Measurements from ENCODE around the gene CGA.
A peak's percentile ranks its signal among the peaks of the same experiment; 100 is the strongest.

Gene CGA

DNA sequence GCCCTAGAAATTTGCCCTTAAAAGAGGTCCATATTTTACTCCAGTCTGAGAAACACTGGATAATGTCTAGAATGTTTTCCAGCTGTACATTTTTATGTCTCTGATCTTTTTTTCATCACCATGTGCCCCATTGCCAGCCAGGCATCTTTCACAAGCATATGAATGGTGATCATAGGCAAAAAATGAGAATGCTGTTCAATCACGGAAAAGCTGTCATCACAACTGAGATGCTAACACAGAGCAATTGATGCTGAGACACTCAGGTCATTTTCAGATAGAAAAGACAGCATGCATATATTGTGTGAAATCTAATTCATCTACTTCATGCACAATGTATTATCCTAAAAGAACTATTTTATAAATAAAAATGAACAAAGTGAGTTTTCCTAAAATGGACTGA lies 41.6 kb downstream of the CGA start:
- no peak overlapping the region for H4K91ac ChIP-seq (ENCODE audit: low read length)
- no peak overlapping the region for H3K18ac ChIP-seq (ENCODE audit: low read depth in 1 of 2, low read length in 2 of 2)

GRCh38 chr6:87049779-87050178 lies 45.1 kb downstream of the CGA start:
- Histone ChIP-seq H3K36me3 (ENCODE audit: control insufficient read depth in 1 of 2, insufficient read depth in 2 of 2, low read depth in 1 of 2, low read length in 2 of 2) (no peaks in the 10 kb centered on the region), H3K27me3 (ENCODE audit: control insufficient read depth in 1 of 2, insufficient read depth in 1 of 2, low read length in 2 of 2) (no peaks in the 10 kb centered on the region), H4K8ac (ENCODE audit: low read length) (no peak overlapping the region), H2AFZ (ENCODE audit: low read depth, low read length) (no peak overlapping the region), H3K23ac (ENCODE audit: low read length in 2 of 2) (no peak overlapping the region), H3K4ac (ENCODE audit: low read depth in 1 of 2, low read length in 2 of 2) (no peak overlapping the region), H4K91ac (ENCODE audit: low read length) (no peak overlapping the region), H2BK120ac (ENCODE audit: low read depth, low read length) (no peak overlapping the region), H3K14ac (ENCODE audit: low read length in 2 of 2) (no peak overlapping the region), H3K4me3 (ENCODE audit: insufficient read depth in 1 of 2, low read depth in 1 of 2, low read length in 2 of 2) (no peak overlapping the region), H3K18ac (ENCODE audit: low read depth in 1 of 2, low read length in 2 of 2) (no peak overlapping the region), H2BK15ac (ENCODE audit: low read depth, poor library complexity, severe bottlenecking) (no peak overlapping the region), H3K4me2 (ENCODE audit: low read length, poor library complexity, severe bottlenecking) (no peak overlapping the region), H2BK12ac (ENCODE audit: low read length in 2 of 2) (no peak overlapping the region), H2AK5ac (ENCODE audit: low read length, severe bottlenecking) (no peak overlapping the region), H3K9ac (ENCODE audit: low read length) (no peak overlapping the region), H2BK5ac (ENCODE audit: low read depth, low read length, poor library complexity, severe bottlenecking) (no peak overlapping the region), H3K27ac (ENCODE audit: low read length, poor library complexity, severe bottlenecking) (no peak overlapping the region), H3K4me1 (ENCODE audit: control insufficient read depth, insufficient read depth, low read depth, low read length) (no peaks in the 10 kb centered on the region), H3K79me1 (replicated peaks; ENCODE audit: low read length, poor library complexity, severe bottlenecking) (no peaks in the 10 kb centered on the region), H3K9me3 (ENCODE audit: control insufficient read depth, low read length) (no peaks in the 10 kb centered on the region)
- DNase-seq: no peak
- WGBS: 92% methylated on average over 1 of the region's 1 CpG

More for the DNA sequence above, 41.6 kb downstream of the CGA start:
- no peak overlapping the region for H3K4me3 ChIP-seq (ENCODE audit: insufficient read depth in 1 of 2, low read depth in 1 of 2, low read length in 2 of 2)
- H4K8ac ChIP-seq (ENCODE audit: low read length): no peak overlapping the region
- H3K4ac ChIP-seq (ENCODE audit: low read depth in 1 of 2, low read length in 2 of 2): no peak overlapping the region
- DNase-seq: no peak
- H2BK15ac ChIP-seq (ENCODE audit: low read depth, poor library complexity, severe bottlenecking): no peak overlapping the region
- H2BK120ac ChIP-seq (ENCODE audit: low read depth, low read length): no peak overlapping the region
- no peaks in the 10 kb centered on the region for H3K36me3 ChIP-seq (ENCODE audit: control insufficient read depth in 1 of 2, insufficient read depth in 2 of 2, low read depth in 1 of 2, low read length in 2 of 2)
- no peak overlapping the region for H2BK12ac ChIP-seq (ENCODE audit: low read length in 2 of 2)
- no peaks in the 10 kb centered on the region for H3K4me1 ChIP-seq (ENCODE audit: control insufficient read depth, insufficient read depth, low read depth, low read length)
- H2BK5ac ChIP-seq (ENCODE audit: low read depth, low read length, poor library complexity, severe bottlenecking): no peak overlapping the region
- no peak overlapping the region for H2AK5ac ChIP-seq (ENCODE audit: low read length, severe bottlenecking)
- no peak overlapping the region for H3K14ac ChIP-seq (ENCODE audit: low read length in 2 of 2)
- no peak overlapping the region for H3K27ac ChIP-seq (ENCODE audit: low read length, poor library complexity, severe bottlenecking)
- H2AFZ ChIP-seq (ENCODE audit: low read depth, low read length): no peak overlapping the region
- no peak overlapping the region for H3K23ac ChIP-seq (ENCODE audit: low read length in 2 of 2)
- no peaks in the 10 kb centered on the region for H3K79me1 ChIP-seq (replicated peaks; ENCODE audit: low read length, poor library complexity, severe bottlenecking)
- no peak overlapping the region for H3K4me2 ChIP-seq (ENCODE audit: low read length, poor library complexity, severe bottlenecking)
- 100% methylated on average over 1 of the region's 1 CpG for WGBS
- H3K9me3 ChIP-seq (ENCODE audit: control insufficient read depth, low read length): no peaks in the 10 kb centered on the region
- H3K9ac ChIP-seq (ENCODE audit: low read length): no peak overlapping the region
- H3K27me3 ChIP-seq (ENCODE audit: control insufficient read depth in 1 of 2, insufficient read depth in 1 of 2, low read length in 2 of 2): peaks cover 1 to 3% of the 10 kb centered on the region in 2 experiments

DNA sequence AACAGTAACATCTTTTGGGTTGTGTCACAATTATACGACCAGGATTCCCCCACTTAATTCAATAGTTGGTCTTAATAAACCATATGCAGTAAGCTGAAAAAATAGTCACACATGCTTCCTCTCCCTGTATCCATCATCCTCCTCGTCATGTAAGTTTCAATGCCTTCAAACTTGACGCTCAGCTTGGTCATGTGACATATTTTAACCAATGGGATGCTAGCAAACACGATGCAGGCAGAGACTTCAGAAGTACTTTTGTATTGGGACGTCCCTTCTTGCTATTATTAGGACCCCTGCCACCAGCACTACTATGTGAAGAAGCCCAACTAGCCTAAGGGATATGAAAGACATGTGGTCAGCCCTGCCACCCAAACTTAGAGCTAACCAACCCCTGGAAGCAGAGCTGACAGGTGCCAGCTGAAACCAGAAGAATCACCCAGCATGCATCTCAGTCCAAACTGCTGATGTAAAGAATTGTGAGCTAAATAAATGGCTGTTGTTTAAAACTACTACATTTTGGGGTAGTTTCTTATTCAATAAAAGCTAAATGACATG lies 49.3 kb downstream of the CGA start:
- no peak overlapping the region for H3K4me2 ChIP-seq (ENCODE audit: low read length, poor library complexity, severe bottlenecking)
- no peak overlapping the region for H2AK5ac ChIP-seq (ENCODE audit: low read length, severe bottlenecking)
- no peak overlapping the region for H3K4ac ChIP-seq (ENCODE audit: low read depth in 1 of 2, low read length in 2 of 2)
- H3K18ac ChIP-seq (ENCODE audit: low read depth in 1 of 2, low read length in 2 of 2): no peak overlapping the region
- no peak overlapping the region for H2BK5ac ChIP-seq (ENCODE audit: low read depth, low read length, poor library complexity, severe bottlenecking)
- no peak overlapping the region for H3K14ac ChIP-seq (ENCODE audit: low read length in 2 of 2)
- no peaks in the 10 kb centered on the region for H3K4me1 ChIP-seq (ENCODE audit: control insufficient read depth, insufficient read depth, low read depth, low read length)
- no peak overlapping the region for H2BK12ac ChIP-seq (ENCODE audit: low read length in 2 of 2)
- no peak overlapping the region for H2BK15ac ChIP-seq (ENCODE audit: low read depth, poor library complexity, severe bottlenecking)
- H2AFZ ChIP-seq (ENCODE audit: low read depth, low read length): no peak overlapping the region
- H2BK120ac ChIP-seq (ENCODE audit: low read depth, low read length): no peak overlapping the region
- no peak overlapping the region for H4K8ac ChIP-seq (ENCODE audit: low read length)
- no peak overlapping the region for H3K4me3 ChIP-seq (ENCODE audit: insufficient read depth in 1 of 2, low read depth in 1 of 2, low read length in 2 of 2)
- H3K27me3 ChIP-seq (ENCODE audit: control insufficient read depth in 1 of 2, insufficient read depth in 1 of 2, low read length in 2 of 2): no peaks in the 10 kb centered on the region
- peak overlapping the region; percentile 27 for H4K91ac ChIP-seq (ENCODE audit: low read length)
- H3K27ac ChIP-seq (ENCODE audit: low read length, poor library complexity, severe bottlenecking): no peak overlapping the region
- 50% methylated on average over 5 of the region's 5 CpGs for WGBS
- no peak overlapping the region for H3K9ac ChIP-seq (ENCODE audit: low read length)
- no peaks in the 10 kb centered on the region for H3K9me3 ChIP-seq (ENCODE audit: control insufficient read depth, low read length)
- no peak overlapping the region for H3K23ac ChIP-seq (ENCODE audit: low read length in 2 of 2)
- no peaks in the 10 kb centered on the region for H3K79me1 ChIP-seq (replicated peaks; ENCODE audit: low read length, poor library complexity, severe bottlenecking)
- DNase-seq: no peak
- H3K36me3 ChIP-seq (ENCODE audit: control insufficient read depth in 1 of 2, insufficient read depth in 2 of 2, low read depth in 1 of 2, low read length in 2 of 2): no peaks in the 10 kb centered on the region

- no peak overlapping the region for H3K4me3 ChIP-seq (ENCODE audit: insufficient read depth in 1 of 2, low read depth in 1 of 2, low read length in 2 of 2)
- WGBS: 69% methylated on average over 4 of the region's 4 CpGs
- no peak overlapping the region for H2AK5ac ChIP-seq (ENCODE audit: low read length, severe bottlenecking)
- H3K23ac ChIP-seq (ENCODE audit: low read length in 2 of 2): no peak overlapping the region
- H2BK15ac ChIP-seq (ENCODE audit: low read depth, poor library complexity, severe bottlenecking): no peak overlapping the region
- H3K4ac ChIP-seq (ENCODE audit: low read depth in 1 of 2, low read length in 2 of 2): no peak overlapping the region
- no peaks in the 10 kb centered on the region for H3K79me1 ChIP-seq (replicated peaks; ENCODE audit: low read length, poor library complexity, severe bottlenecking)
- no peaks in the 10 kb centered on the region for H3K9me3 ChIP-seq (ENCODE audit: control insufficient read depth, low read length)
- no peaks in the 10 kb centered on the region for H3K36me3 ChIP-seq (ENCODE audit: control insufficient read depth in 1 of 2, insufficient read depth in 2 of 2, low read depth in 1 of 2, low read length in 2 of 2)
- H4K8ac ChIP-seq (ENCODE audit: low read length): no peak overlapping the region
- peaks cover 0 to 3% of the 10 kb centered on the region in 2 experiments for H3K27me3 ChIP-seq (ENCODE audit: control insufficient read depth in 1 of 2, insufficient read depth in 1 of 2, low read length in 2 of 2)
- no peak overlapping the region for H3K18ac ChIP-seq (ENCODE audit: low read depth in 1 of 2, low read length in 2 of 2)
- H4K91ac ChIP-seq (ENCODE audit: low read length): no peak overlapping the region
- no peak overlapping the region for H3K27ac ChIP-seq (ENCODE audit: low read length, poor library complexity, severe bottlenecking)
- no peak overlapping the region for H2BK5ac ChIP-seq (ENCODE audit: low read depth, low read length, poor library complexity, severe bottlenecking)
- DNase-seq: no peak
- no peak overlapping the region for H3K14ac ChIP-seq (ENCODE audit: low read length in 2 of 2)
- H2BK120ac ChIP-seq (ENCODE audit: low read depth, low read length): no peak overlapping the region
- H3K9ac ChIP-seq (ENCODE audit: low read length): no peak overlapping the region
- no peaks in the 10 kb centered on the region for H3K4me1 ChIP-seq (ENCODE audit: control insufficient read depth, insufficient read depth, low read depth, low read length)
- H2AFZ ChIP-seq (ENCODE audit: low read depth, low read length): no peak overlapping the region
- H3K4me2 ChIP-seq (ENCODE audit: low read length, poor library complexity, severe bottlenecking): no peak overlapping the region
- H2BK12ac ChIP-seq (ENCODE audit: low read length in 2 of 2): no peak overlapping the region
These were observed 54.2 kb downstream of the CGA start for GRCh38 chr6:87040729-87041128.
